ENCODE data around the gene AGRN. TPM values are rescaled to one million over a fixed set of nuclear protein-coding genes. Genes with fewer than 3 reads are reported as not detected.
"Not testable (repeated sequence)": the region's sequence is repeated elsewhere in the genome, so short reads cannot be mapped to it uniquely, and the experiment has no call there.

Gene AGRN
- total RNA-seq, 1 donor from 2014 or later, result 335 TPM

GRCh38 chr1:1004780-1005697, 14.9 kb upstream of the AGRN start:
- Mint-ChIP-seq H3K27ac (peak overlapping the region; percentile 81), H3K36me3 (ENCODE audit: insufficient read depth) (peaks cover 3% of the 10 kb centered on the region), H3K27me3 (peaks cover 5% of the 10 kb centered on the region), H3K9me3 (ENCODE audit: low read depth) (no peaks in the 10 kb centered on the region), H3K4me3 (ENCODE audit: low read depth) (peak overlapping the region; percentile 12), H3K4me1 (ENCODE audit: low read depth) (peaks cover 19% of the 10 kb centered on the region)
- DNase-seq (ENCODE audit: low spot score, unreplicated experiment), result no peak
- TF ChIP-seq CTCF (IDR thresholded peaks at IDR 0.05; ENCODE audit: unreplicated experiment), result no peak

GRCh38 chr1:1005774-1006304, 14.1 kb upstream of the AGRN start:
- peaks cover 5% of the 10 kb centered on the region for H3K27me3 Mint-ChIP-seq
- H3K27ac Mint-ChIP-seq, result peak overlapping the region; percentile 56
- TF ChIP-seq CTCF (IDR thresholded peaks at IDR 0.05; ENCODE audit: unreplicated experiment), result no peak
- H3K9me3 Mint-ChIP-seq (ENCODE audit: low read depth), result no peaks in the 10 kb centered on the region
- peaks cover 3% of the 10 kb centered on the region for H3K36me3 Mint-ChIP-seq (ENCODE audit: insufficient read depth)
- no peak for DNase-seq (ENCODE audit: low spot score, unreplicated experiment)
- H3K4me1 Mint-ChIP-seq (ENCODE audit: low read depth), result peaks cover 18% of the 10 kb centered on the region
- H3K4me3 Mint-ChIP-seq (ENCODE audit: low read depth), result no peak overlapping the region

GRCh38 chr1:1006305-1007159, 13.4 kb upstream of the AGRN start:
- Mint-ChIP-seq H3K27ac (peak overlapping the region; percentile 62), H3K27me3 (peaks cover 5% of the 10 kb centered on the region)
- TF ChIP-seq CTCF (IDR thresholded peaks at IDR 0.05; ENCODE audit: unreplicated experiment), result no peak

GRCh38 chr1:1010131-1010530, 9.8 kb upstream of the AGRN start:
- DNase-seq (ENCODE audit: low spot score, unreplicated experiment); H3K27me3 Mint-ChIP-seq; H3K9me3 Mint-ChIP-seq (ENCODE audit: low read depth); H3K4me3 Mint-ChIP-seq (ENCODE audit: low read depth); H3K27ac Mint-ChIP-seq; H3K36me3 Mint-ChIP-seq (ENCODE audit: insufficient read depth): not testable (repeated sequence)
- peaks cover 21% of the 10 kb centered on the region for H3K4me1 Mint-ChIP-seq (ENCODE audit: low read depth)

More at GRCh38 chr1:1006305-1007159, 13.4 kb upstream of the AGRN start:
- Mint-ChIP-seq H3K4me3 (ENCODE audit: low read depth) (peak overlapping the region; percentile 19), H3K9me3 (ENCODE audit: low read depth) (no peaks in the 10 kb centered on the region), H3K4me1 (ENCODE audit: low read depth) (peaks cover 18% of the 10 kb centered on the region), H3K36me3 (ENCODE audit: insufficient read depth) (peaks cover 4% of the 10 kb centered on the region)
- DNase-seq (ENCODE audit: low spot score, unreplicated experiment), result peak; percentile 11

- Mint-ChIP-seq H3K27ac (no peak overlapping the region), H3K4me3 (ENCODE audit: low read depth) (no peak overlapping the region), H3K27me3 (peaks cover 3% of the 10 kb centered on the region), H3K36me3 (ENCODE audit: insufficient read depth) (peaks cover 5% of the 10 kb centered on the region), H3K4me1 (ENCODE audit: low read depth) (peaks cover 11% of the 10 kb centered on the region), H3K9me3 (ENCODE audit: low read depth) (no peaks in the 10 kb centered on the region)
- TF ChIP-seq CTCF (IDR thresholded peaks at IDR 0.05; ENCODE audit: unreplicated experiment), result no peak
- DNase-seq (ENCODE audit: low spot score, unreplicated experiment), result no peak
These were observed 8.4 kb upstream of the AGRN start for GRCh38 chr1:1011396-1011949.

GRCh38 chr1:1012736-1013104, 7.2 kb upstream of the AGRN start:
- peak overlapping the region; percentile 77 for H3K4me3 Mint-ChIP-seq (ENCODE audit: low read depth)
- not testable (repeated sequence) for DNase-seq (ENCODE audit: low spot score, unreplicated experiment); H3K27me3 Mint-ChIP-seq; H3K36me3 Mint-ChIP-seq (ENCODE audit: insufficient read depth); H3K9me3 Mint-ChIP-seq (ENCODE audit: low read depth)
- H3K4me1 Mint-ChIP-seq (ENCODE audit: low read depth), result peaks cover 13% of the 10 kb centered on the region
- peak overlapping the region; percentile 92 for H3K27ac Mint-ChIP-seq
